GM19455 (cell line): Measurements from ENCODE around the gene PSMB8.
"Not testable (repeated sequence)": the region's sequence is repeated elsewhere in the genome, so short reads cannot be mapped to it uniquely, and the experiment has no call there.

ENCODE experiments used
- ATAC-seq: cut with Tn5 transposase; IDR thresholded peaks from one replicate; pipeline ENCODE4 v1.9.1; 2021; ENCODE audit not compliant: unreplicated experiment

PSMB8 gene

GRCh38 chr6:32838114-32838958 lies 5.5 kb downstream of the PSMB8 start, which contains the start of gene TAP2:
Gene TAP2 (minus strand): TSS chr6:32838739. CDS start chr6:32838233, 506 bp downstream.
- ATAC-seq: peak; percentile 59

GRCh38 chr6:32837651-32838113 lies 6.2 kb downstream of the PSMB8 start:
- no peak for ATAC-seq

DNA sequence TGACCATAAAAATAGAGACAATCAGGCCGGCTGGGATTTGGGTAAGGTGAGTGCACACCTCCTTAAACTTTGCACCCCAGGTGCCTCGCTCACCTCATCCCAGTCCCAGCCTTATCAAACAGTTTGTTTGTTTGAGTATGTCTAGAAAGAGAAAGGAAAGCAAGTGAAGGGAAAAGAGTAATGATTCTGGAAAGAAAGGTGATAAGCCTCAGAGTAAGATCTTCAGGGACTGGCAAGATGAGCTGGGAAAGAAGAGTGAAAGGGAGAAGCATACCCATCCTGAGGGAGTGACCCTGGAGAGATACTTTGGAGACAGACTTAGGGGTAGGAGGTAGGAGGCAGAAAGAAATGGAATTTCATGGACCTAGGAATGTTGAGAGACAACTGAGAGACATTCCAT lies 7.0 kb downstream of the PSMB8 start:
- ATAC-seq: no peak

DNA sequence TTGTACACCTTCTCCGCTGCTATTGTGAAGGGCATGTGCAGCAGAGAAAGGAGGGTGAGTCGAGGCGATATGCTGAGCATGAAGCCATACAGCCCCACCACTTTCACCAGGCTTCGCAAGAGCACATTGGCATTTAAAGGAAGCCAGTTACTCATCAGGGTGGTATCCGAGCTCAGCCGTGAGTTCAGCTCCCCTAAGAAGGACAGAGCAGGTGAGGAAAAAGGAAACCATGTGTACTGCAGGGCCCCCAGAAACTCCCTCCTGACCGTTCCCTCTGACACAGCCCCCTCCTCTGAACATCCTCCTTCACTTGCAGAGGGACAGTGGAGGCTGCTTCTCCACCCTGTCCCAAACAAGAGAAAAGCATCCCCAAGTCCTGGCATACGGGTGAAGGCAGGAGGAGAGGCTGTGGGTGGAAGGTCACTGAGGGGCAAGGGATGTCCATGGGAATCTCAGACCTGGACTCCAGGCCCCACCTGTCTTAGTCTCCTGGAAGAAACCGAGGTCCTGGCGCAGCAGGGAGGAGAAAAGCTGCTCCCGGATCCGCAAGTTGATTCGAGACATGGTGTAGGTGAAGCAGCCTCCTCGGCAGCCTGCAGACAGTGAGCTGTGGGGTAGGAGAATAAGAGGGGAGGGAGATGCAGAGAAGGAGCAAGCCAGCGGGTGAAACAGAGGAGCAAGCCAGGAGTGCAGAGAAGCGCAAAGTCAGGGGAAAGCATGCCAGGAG lies 8.5 kb downstream of the PSMB8 start:
- ATAC-seq: no peak

- ATAC-seq: no peak
These were observed 10.2 kb downstream of the PSMB8 start for GRCh38 chr6:32833664-32834063.

- no peak for ATAC-seq
These were observed 11.3 kb downstream of the PSMB8 start for GRCh38 chr6:32832535-32832934.

- no peak for ATAC-seq
These were observed 12.9 kb downstream of the PSMB8 start for GRCh38 chr6:32830936-32831335.

- no peak for ATAC-seq
These were observed 13.8 kb downstream of the PSMB8 start for GRCh38 chr6:32830017-32830416.

DNA sequence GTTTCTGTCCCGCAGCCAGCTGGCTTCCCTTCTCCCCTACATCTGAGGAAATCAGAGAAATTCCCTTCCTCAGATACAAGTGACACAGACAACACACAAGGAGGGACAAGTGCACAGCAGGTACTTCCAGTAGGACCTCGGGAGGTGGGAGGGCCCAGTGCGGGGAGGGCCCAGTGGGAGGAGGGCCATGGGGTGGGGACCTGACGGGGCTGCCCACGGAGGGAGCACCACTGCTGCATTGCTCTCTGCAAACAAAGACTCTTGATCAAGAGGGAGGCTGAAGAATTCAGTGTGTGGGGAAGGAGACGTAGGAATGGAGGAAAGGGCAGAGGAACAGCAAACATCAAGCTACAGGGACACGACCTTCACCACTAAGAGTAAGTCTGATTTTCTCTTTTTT lies 14.4 kb downstream of the PSMB8 start:
- no peak for ATAC-seq

DNA sequence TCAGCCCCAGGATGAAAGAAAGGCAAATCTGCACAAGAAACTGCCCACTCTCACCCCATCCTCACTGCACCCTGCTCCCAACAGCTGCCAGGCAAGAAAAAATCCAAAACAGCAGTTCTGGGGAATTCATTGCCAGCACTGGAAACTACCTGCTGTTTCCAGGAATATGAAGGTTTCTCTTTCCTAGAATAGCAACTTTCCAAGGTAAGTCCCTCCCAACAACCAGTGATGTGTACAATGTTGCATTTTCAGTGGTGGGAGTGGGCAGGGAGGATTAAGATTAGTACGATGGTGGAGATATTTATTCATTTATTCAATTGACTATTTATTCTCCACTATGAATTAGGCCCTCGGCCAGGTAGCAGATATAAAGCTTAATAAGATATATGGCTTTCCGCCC lies 16.8 kb downstream of the PSMB8 start:
- no peak for ATAC-seq

- ATAC-seq: no peak
These were observed 17.9 kb downstream of the PSMB8 start for GRCh38 chr6:32825966-32826365.

- ATAC-seq: no peak
These were observed 24.1 kb downstream of the PSMB8 start for GRCh38 chr6:32819729-32820128.

DNA sequence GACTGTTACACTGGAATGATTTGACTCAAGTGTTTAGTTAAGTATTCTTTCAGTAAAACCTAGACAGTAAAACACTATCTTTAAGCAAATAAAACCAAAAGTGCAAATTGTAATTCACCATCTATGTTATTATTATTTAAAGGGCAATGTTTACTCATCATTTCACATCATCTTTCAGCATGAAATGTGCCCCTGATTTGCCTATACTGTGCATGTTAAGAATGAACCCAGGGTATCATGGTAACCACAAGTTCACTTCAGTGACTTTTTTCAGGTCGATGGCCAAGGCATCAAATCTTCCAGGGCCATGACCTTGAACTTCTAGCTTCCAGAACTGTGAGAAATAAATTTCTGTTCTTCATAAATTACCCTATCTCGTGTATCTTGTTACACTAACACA lies 25.0 kb downstream of the PSMB8 start:
- no peak for ATAC-seq

GRCh38 chr6:32816746-32817204 lies 27.1 kb downstream of the PSMB8 start, which contains the start of gene HLA-DOB:
Gene HLA-DOB (minus strand): TSS chr6:32817002. CDS start chr6:32816951, 51 bp downstream.
- ATAC-seq: no peak

- no peak for ATAC-seq
These were observed 27.9 kb downstream of the PSMB8 start for GRCh38 chr6:32815996-32816395.

GRCh38 chr6:32815115-32815514 lies 28.7 kb downstream of the PSMB8 start:
- ATAC-seq: no peak

GRCh38 chr6:32814145-32814544 lies 29.7 kb downstream of the PSMB8 start:
- ATAC-seq: no peak

GRCh38 chr6:32809171-32809570 lies 34.7 kb downstream of the PSMB8 start:
- no peak for ATAC-seq

DNA sequence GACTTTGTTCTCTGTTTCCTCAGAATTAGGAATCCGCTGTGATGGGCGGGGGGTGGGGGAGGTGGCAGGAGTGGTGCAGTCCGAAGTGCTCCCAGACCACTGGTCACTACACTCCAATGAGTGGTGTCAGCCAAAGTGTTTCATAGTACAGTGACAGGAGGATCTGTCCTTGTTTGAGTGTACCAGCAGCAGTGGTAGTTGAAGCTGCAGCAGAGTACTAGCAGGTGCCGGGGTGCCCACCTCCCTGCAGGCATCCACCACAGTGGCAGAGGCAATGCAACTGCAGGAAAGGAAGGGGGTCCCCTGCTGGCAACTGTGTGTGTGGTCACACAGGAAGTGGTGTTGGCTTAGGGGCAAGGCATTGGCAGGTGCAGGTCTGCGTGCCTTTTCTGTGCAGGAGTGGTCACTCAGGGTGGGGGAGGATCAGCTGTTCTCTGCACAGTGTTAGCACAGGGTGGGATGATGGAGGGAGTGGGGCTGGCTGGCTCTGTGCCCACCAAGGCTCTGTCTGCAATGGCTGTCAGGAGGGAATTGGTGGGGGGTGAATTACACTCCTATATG lies 36.7 kb downstream of the PSMB8 start:
- ATAC-seq: no peak

DNA sequence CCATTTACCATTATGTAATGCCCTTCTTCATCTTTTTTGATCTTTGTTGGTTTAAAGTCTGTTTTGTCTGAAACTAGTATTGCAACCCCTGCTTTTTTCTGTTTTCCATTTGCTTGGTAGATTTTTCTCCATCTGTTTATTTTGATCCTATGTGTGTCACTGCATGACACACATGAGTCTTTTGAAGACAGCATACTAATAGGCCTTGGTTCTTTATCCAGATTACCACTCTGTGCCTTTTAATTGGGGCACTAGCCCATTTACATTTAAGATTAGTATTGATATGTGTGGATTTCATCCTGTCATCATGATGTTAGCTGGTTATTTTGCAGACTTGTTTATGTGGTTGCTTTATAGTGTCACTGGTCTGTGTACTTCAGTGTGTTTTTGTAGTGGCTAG lies 38.4 kb downstream of the PSMB8 start:
- ATAC-seq: not testable (repeated sequence)

- no peak for ATAC-seq
These were observed 40.4 kb downstream of the PSMB8 start for GRCh38 chr6:32803416-32803815.

- no peak for ATAC-seq
These were observed 44.1 kb downstream of the PSMB8 start for GRCh38 chr6:32799740-32800139.
